ENCODE results near the gene SPHKAP. TPM values are rescaled to one million over a fixed set of nuclear protein-coding genes. Genes with fewer than 3 reads are reported as not detected.
"Not testable (repeated sequence)": the region's sequence is repeated elsewhere in the genome, so short reads cannot be mapped to it uniquely, and the experiment has no call there.

Gene SPHKAP, protein sequence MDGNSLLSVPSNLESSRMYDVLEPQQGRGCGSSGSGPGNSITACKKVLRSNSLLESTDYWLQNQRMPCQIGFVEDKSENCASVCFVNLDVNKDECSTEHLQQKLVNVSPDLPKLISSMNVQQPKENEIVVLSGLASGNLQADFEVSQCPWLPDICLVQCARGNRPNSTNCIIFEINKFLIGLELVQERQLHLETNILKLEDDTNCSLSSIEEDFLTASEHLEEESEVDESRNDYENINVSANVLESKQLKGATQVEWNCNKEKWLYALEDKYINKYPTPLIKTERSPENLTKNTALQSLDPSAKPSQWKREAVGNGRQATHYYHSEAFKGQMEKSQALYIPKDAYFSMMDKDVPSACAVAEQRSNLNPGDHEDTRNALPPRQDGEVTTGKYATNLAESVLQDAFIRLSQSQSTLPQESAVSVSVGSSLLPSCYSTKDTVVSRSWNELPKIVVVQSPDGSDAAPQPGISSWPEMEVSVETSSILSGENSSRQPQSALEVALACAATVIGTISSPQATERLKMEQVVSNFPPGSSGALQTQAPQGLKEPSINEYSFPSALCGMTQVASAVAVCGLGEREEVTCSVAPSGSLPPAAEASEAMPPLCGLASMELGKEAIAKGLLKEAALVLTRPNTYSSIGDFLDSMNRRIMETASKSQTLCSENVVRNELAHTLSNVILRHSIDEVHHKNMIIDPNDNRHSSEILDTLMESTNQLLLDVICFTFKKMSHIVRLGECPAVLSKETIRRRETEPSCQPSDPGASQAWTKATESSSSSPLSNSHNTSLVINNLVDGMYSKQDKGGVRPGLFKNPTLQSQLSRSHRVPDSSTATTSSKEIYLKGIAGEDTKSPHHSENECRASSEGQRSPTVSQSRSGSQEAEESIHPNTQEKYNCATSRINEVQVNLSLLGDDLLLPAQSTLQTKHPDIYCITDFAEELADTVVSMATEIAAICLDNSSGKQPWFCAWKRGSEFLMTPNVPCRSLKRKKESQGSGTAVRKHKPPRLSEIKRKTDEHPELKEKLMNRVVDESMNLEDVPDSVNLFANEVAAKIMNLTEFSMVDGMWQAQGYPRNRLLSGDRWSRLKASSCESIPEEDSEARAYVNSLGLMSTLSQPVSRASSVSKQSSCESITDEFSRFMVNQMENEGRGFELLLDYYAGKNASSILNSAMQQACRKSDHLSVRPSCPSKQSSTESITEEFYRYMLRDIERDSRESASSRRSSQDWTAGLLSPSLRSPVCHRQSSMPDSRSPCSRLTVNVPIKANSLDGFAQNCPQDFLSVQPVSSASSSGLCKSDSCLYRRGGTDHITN (N-terminal part only)
- not detected in 2 replicates for total RNA-seq (2014; rRNA removed; shearing (Covaris generic); ENCODE audit: low replicate concordance)

DNA sequence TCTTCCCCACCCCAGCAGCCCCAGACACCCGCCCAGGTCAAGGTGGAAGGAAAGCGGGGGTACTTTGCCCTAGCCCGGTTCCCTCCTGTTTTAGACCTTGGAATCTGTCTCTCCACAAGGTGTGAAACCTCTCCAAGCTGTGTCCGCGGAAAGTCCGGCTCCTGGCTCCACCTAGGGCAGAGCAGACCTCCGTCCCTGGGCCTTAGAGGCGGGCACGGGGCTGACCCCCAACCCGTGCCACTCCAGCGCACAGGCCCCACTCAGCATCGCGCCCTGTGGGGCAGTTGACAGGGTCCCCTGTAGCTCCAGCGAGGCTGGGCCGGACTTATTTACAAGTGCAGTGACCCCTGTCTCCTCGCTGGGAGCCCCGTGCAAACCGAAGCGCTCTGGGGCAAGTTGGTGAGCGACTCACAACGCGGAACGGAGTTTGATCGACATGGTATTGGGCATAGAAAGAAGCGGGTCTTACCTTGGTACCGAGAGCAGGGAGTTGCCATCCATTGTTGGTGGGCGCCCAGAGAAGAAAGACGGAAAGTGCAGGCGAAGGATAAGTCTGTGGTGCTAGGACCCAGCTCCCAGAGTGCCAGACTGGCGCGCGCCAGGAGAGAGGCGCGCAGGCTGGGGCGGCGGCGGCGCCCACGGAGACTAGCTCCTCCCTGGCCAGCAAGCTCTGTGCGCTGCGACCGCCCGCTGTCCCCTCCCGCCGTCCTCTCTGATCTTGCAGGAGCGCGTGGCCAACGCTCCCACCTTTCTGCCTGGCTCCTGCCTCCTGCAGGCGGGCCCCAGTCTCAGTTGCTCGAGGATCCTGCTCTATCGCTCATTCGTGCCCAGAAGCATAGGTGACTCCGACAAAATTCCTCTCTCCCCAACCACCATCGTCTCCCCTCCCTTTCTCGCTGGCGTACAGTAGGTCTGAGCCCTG is at the start of gene SPHKAP:
SPHKAP (minus strand) TSS at position 590 of the 922 bp plus-strand sequence; CDS start at position 501, 89 bp downstream.
- peak within 1 kb of the TSS; percentile 24 for H3K4me3 ChIP-seq

DNA sequence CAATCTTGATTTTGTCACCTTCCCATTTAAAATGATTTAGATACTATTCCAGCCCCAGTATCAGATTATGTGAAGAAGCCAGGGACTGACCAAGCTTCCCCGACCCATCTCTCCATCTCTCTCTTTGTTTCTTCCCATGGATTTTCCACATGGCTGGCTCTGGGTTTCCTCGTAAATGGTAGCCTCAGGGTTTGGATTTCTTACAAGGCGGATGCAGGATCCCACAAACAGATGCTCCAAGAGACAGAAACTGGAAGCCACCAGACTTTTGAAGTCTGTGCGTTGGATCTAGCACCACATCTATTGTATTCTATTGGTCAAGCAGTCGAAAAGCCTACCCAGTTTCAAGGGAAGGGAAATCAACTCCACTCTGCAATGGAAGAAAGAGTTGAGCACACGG is 46.0 kb upstream of the SPHKAP start:
- Histone ChIP-seq H3K27me3 (no peaks in the 10 kb centered on the region), H3K4me3 (no peak overlapping the region), H3K9me3 (no peaks in the 10 kb centered on the region), H3K36me3 (no peaks in the 10 kb centered on the region)
- DNase-seq: no peak

More for the DNA sequence above, at the start of gene SPHKAP:
- peak; percentile 15 for DNase-seq
- Histone ChIP-seq H3K27me3 (peaks cover 8% of the 10 kb centered on the region; the same call in 1 of the 2 replicates), H3K36me3 (no peaks in the 10 kb centered on the region), H3K9me3 (no peaks in the 10 kb centered on the region; the same call in 1 of the 2 replicates)

DNA sequence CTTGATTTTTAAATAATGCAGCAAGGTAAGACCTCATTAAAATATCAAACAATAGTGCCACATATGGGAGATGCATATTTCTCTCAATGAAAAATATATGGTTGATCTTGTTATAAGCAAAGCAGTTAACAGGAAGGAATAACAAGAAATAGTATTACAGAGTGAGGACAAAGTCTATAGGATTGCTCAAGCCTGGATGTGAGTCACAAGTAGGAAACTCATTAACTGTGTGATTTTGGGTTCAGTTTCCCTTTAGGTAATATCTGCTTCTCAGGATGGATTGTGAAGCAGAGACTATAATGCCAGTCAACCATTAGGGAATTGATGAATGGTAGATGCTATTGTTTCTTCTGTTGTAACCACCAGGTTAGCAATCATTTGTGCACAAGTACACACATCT is 42.9 kb upstream of the SPHKAP start:
- H3K27me3 ChIP-seq: no peaks in the 10 kb centered on the region
- no peak overlapping the region for H3K4me3 ChIP-seq
- no peaks in the 10 kb centered on the region for H3K9me3 ChIP-seq
- no peaks in the 10 kb centered on the region for H3K36me3 ChIP-seq
- DNase-seq: no peak

DNA sequence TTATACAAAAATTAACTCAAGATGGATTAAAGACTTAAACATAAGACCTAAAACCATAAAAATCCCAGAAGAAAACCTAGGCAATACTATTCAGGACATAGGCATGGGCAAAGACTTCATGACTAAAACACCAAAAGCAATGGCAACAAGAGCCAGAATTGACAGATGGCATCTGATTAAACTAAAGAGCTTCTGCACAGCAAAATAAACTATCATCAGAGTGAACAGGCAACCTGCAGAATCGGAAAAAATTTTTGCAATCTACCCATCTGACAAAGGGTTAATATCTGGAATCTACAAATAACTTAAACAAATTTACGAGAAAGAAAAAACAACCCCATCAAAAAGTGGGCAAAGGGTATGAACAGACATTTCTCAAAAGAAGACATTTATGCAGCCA is 37.1 kb upstream of the SPHKAP start:
- H3K27me3 ChIP-seq, H3K9me3 ChIP-seq, DNase-seq, H3K36me3 ChIP-seq, H3K4me3 ChIP-seq: not testable (repeated sequence)

DNA sequence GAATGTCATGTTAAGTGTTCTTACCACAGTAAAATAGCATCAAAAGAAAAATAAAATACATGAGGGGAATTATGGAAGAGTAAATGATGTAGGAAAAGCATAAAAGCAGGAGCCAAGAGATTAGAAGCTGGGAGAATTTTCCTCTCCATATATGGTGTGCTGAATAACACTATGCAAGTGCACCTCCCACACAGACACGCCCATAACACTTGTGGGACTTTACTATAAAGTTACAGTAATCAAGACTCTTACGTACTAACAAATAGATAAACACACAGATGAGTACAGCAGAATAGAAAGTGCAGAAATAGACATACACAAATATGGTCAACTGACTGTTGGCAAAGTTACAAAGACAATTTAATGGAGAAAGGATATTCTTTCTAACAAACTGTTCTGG is 16.0 kb upstream of the SPHKAP start:
- Histone ChIP-seq H3K9me3 (no peaks in the 10 kb centered on the region), H3K4me3 (no peak overlapping the region), H3K27me3 (no peaks in the 10 kb centered on the region), H3K36me3 (no peaks in the 10 kb centered on the region)
- no peak for DNase-seq

DNA sequence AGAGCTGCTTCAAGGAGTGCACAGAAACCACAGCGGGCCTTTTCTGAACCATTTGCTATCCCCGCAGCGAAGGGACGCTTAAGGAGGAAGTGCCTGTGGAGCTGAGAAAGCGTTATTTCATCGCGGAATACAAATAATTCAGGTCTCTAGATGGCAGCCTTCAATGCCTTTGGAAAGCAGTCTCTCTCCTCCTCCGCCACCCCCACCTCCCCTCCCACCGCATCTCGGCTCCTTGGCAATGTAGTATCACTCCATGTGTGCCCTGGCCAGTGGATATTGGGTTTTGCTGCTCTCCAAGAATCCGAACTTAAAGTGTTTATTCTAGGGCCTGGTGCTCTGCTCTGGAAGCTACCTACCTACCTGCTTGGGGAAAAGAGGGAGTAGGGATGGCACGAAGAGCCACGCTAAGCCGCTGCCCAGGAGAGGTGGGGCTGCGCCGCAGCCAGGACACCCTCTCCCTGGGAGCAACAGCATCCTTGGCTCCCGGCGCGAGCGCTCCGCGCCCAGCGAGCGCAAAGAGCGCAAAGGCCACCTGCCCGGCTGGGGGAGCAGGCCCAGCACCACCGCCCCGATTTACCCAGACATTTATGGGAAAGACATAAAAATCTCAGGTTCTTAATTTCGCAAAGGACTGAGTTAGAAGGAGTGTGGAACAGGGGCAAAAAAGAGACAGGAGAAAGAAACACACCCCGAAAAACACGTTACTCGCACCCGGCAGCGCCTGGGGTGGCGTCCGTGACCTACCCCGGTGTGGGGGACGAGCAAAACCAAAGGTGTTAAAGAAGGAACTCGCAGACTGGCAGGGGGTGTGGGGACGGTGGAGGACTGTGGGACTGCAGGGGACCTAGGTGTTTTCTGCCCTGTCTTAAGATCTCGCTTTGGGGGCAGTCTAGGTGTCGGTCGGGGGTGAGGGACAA is 1.0 kb downstream of the SPHKAP start:
- no peak for DNase-seq
- no peak overlapping the region for H3K4me3 ChIP-seq
- peaks cover 8% of the 10 kb centered on the region; the same call in 1 of the 2 replicates for H3K27me3 ChIP-seq
- H3K9me3 ChIP-seq: no peaks in the 10 kb centered on the region
- no peaks in the 10 kb centered on the region for H3K36me3 ChIP-seq

DNA sequence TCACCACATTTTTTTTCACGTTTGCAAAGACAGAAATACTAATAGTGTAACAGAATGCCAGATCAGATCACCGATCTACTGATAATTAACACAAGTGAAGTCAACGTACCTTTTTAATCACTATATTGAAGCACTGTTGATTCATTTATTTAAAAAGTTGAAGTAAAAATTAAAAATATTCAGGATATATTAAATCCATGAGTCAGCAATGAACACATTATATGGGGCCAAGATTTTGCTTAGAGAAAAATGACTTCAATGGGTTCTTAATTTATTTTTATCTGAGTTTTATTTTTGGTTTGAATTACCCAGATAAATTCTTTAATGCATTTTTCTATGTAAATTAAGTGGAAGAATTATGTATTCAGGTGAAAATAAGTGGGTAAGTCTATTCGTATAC is 14.2 kb downstream of the SPHKAP start:
- Histone ChIP-seq H3K27me3 (no peaks in the 10 kb centered on the region), H3K36me3 (no peaks in the 10 kb centered on the region), H3K4me3 (no peak overlapping the region), H3K9me3 (no peaks in the 10 kb centered on the region)
- no peak for DNase-seq

DNA sequence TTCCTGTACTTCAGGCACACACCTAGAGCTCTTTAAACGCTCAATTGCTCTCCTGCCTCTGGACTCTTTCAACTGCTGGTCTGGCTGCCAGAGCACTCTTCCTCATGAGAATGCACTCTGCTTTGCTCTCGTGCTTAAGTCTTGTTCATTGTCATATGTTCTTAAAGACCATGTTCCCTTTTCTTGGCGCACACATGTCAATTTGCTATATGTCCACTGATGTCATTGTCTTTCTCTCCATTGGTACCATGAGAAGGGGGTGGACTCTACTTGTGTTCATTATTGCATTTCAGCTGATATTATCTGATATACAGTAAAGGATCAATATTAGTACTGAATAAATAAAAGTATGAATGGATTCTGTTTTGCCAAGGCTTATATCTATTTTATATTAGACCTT is 16.8 kb downstream of the SPHKAP start:
- Histone ChIP-seq H3K4me3 (no peak overlapping the region), H3K9me3 (no peaks in the 10 kb centered on the region), H3K27me3 (no peaks in the 10 kb centered on the region), H3K36me3 (no peaks in the 10 kb centered on the region)
- no peak for DNase-seq

DNA sequence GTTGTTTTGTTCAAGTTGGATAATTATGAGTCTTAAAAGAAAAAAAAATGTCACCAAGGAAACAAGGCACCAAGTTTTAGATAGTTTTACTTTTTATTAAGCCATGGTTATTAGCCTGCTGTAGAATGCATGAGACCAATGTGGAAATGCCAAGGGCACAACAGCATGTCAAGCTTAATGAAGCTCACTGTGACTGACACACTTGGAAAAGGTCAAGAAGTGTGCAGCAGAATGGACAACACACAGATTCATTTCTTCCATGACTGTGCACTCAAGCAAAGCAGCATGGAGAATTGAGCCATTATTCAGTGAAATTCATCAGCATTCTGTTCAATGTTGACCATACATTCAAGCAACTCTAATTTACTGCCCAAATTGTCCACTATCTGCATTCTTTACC is 23.6 kb downstream of the SPHKAP start:
- DNase-seq: no peak
- no peaks in the 10 kb centered on the region for H3K9me3 ChIP-seq
- no peaks in the 10 kb centered on the region for H3K36me3 ChIP-seq
- H3K4me3 ChIP-seq: no peak overlapping the region
- H3K27me3 ChIP-seq: no peaks in the 10 kb centered on the region

DNA sequence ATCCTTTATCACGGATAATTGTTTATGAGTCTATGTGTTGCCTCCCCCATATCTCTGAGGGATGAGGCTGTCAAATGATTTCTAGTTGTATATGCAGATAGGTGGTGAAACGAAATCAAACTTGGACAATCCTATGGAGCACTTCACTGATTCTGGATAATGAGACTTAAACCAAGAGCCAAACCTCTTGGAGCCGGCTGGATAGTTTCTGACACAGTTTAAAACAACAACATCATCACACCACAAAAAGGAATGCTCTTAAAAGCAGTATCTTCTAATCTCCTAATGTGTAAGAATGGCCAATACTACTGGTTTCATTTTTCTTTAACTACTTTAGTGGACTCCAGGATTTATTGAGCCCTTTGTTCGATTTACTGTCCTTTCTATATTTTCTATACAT is 36.5 kb downstream of the SPHKAP start:
- Histone ChIP-seq H3K4me3 (no peak overlapping the region), H3K36me3 (no peaks in the 10 kb centered on the region), H3K9me3 (no peaks in the 10 kb centered on the region), H3K27me3 (no peaks in the 10 kb centered on the region)
- DNase-seq: no peak

DNA sequence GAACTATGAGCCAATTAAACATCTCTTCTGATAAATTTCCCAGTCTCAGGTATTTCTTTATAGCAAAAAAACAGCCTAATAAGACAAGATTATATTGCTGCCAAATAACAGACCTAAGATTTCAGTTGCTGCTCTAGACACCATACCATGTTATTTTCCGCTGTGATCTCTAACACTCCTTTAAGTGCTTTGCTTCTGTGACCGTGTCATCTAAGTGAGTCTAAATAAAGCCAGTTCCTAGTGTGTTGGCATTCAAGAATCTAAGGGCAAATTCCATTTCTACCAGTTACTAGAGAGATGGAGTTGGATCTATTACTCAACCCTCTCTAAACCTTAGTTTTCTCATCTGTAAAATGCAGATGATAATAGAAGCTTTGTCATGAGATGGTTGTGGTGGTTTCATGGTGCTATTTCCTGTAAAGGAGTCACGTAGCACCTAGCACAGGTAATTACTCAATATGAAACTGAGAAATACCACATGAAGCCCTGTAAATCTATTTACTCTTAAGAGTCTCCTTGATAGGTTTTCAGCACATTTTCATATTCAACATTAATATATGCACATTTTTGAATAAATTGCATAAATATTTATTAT is 40.5 kb downstream of the SPHKAP start:
- H3K27me3 ChIP-seq: no peaks in the 10 kb centered on the region
- H3K9me3 ChIP-seq: no peaks in the 10 kb centered on the region; the same call in 1 of the 2 replicates
- no peak overlapping the region for H3K4me3 ChIP-seq
- DNase-seq: no peak
- H3K36me3 ChIP-seq: no peaks in the 10 kb centered on the region

DNA sequence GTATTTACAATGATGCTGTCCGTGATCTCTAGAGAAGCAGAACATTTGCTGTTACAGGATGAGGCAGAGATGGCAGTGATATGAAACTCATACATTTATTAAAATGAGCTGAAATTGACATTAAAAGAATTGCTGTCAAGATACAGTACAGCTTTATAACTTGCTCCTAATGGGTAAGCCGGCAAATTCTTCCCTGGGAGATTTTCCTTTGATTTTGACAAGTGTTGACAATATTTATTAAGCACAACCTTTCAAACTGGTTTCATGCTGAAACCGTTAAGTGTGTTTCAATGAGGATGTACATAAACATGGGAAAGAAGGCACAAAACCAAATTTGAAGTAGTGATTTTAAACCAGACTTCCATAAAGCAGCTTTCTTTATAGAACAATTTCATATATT is 45.5 kb downstream of the SPHKAP start:
- no peaks in the 10 kb centered on the region; the same call in 1 of the 2 replicates for H3K9me3 ChIP-seq
- no peaks in the 10 kb centered on the region for H3K27me3 ChIP-seq

DNA sequence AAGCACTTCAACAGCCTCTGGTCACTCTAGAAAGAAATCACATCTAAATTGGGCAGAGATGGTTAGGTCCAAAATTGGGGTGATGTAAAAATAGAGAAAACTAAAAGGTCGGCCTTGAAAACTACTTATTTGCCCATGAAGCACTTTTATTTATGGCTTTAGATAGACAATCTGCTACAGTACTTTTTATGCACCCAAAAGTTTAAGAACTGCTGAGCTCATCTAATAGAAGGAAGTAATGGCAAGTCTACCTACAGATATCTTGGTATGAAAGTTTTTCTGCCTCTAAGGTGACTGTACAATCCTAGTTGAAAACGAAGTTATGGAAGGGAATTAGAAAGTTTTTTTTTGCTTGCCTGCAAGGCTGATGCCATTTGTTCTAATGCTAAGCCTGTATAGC is 46.2 kb downstream of the SPHKAP start:
- Histone ChIP-seq H3K4me3 (no peak overlapping the region), H3K36me3 (no peaks in the 10 kb centered on the region), H3K27me3 (no peaks in the 10 kb centered on the region), H3K9me3 (no peaks in the 10 kb centered on the region; the same call in 1 of the 2 replicates)
- DNase-seq: no peak

More for the DNA sequence above, 45.5 kb downstream of the SPHKAP start:
- no peak overlapping the region for H3K4me3 ChIP-seq
- no peaks in the 10 kb centered on the region for H3K36me3 ChIP-seq
- DNase-seq: no peak

DNA sequence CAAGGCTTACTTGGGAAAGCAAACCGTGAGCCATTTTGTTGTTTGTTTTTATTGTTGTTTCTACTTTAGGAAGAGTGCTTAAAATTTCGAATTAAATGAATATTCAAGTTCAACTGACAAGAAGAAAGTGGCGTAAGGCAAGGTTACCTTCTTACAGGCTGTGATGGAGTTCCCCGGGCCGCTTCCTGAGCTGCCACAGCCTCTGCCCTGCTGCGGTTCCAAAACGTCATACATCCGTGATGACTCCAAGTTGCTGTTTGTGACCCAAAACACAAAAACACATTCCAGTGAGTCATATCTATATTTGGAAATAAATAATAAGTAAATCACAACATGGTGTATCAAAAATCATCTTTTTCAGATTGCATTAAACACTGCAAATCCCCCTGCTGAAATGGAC is 49.7 kb downstream of the SPHKAP start:
- DNase-seq: no peak
- Histone ChIP-seq H3K4me3 (no peak overlapping the region), H3K27me3 (no peaks in the 10 kb centered on the region; the same call in none of the 2 replicates), H3K36me3 (no peaks in the 10 kb centered on the region), H3K9me3 (no peaks in the 10 kb centered on the region)
